ENCODE results near the gene FNBP1. TPM values are rescaled to one million over a fixed set of nuclear protein-coding genes. Genes with fewer than 3 reads are reported as not detected.
A peak's percentile ranks its signal among the peaks of the same experiment; 100 is the strongest.

The FNBP1 gene
- total and polyA plus RNA-seq, 7 donors, result 12.5 to 172 (median 92.8) TPM

- no peaks in the 10 kb centered on the region for H3K27me3 ChIP-seq
- H3K36me3 ChIP-seq, result peaks cover 20 to 66% (median 39%) of the 10 kb centered on the region in 4 donors
- peak overlapping the region in 2 of 4 donors; percentile 70 to 80 for H3K27ac ChIP-seq
- H3K4me3 ChIP-seq, result no peak overlapping the region
- TF ChIP-seq EP300 (IDR thresholded peaks at IDR 0.05), result no peak
- TF ChIP-seq CTCF (IDR thresholded peaks at IDR 0.05), result no peak
- TF ChIP-seq POLR2A (IDR thresholded peaks at IDR 0.05), result no peak
- TF ChIP-seq POLR2AphosphoS5 (IDR thresholded peaks at IDR 0.05), result no peak
- no peaks in the 10 kb centered on the region for H3K9me3 ChIP-seq
- WGBS, 2 donors, result 74 to 78% methylated on average over 5 of the region's 5 CpGs
- intact Hi-C loops (cut with DNase I), result no loop called here
- DNase-seq, result no peak
- peaks cover 0 to 28% (median 20%) of the 10 kb centered on the region in 4 donors for H3K4me1 ChIP-seq
Observed at GRCh38 chr9:129852579-129852978, 190.4 kb downstream of the FNBP1 start.

GRCh38 chr9:129851821-129852220 is 191.2 kb downstream of the FNBP1 start:
- 76 to 92% methylated on average over 5 of the region's 5 CpGs for WGBS, 2 donors
- peaks cover 0 to 28% (median 20%) of the 10 kb centered on the region in 4 donors for H3K4me1 ChIP-seq
- peaks cover 14 to 58% (median 35%) of the 10 kb centered on the region in 4 donors for H3K36me3 ChIP-seq
- no peaks in the 10 kb centered on the region for H3K9me3 ChIP-seq
- H3K4me3 ChIP-seq, result no peak overlapping the region
- intact Hi-C loops (cut with DNase I), result no loop called here
- H3K27ac ChIP-seq, result peak overlapping the region; percentile 60 to 80 (median 72)
- TF ChIP-seq CTCF (IDR thresholded peaks at IDR 0.05), result no peak
- no peak for TF ChIP-seq POLR2A (IDR thresholded peaks at IDR 0.05)
- TF ChIP-seq EP300 (IDR thresholded peaks at IDR 0.05), result no peak
- no peak for TF ChIP-seq POLR2AphosphoS5 (IDR thresholded peaks at IDR 0.05)
- DNase-seq, result no peak
- no peaks in the 10 kb centered on the region for H3K27me3 ChIP-seq

- Histone ChIP-seq H3K4me1 (peaks cover 0 to 28% (median 20%) of the 10 kb centered on the region in 4 donors), H3K27me3 (no peaks in the 10 kb centered on the region), H3K36me3 (peaks cover 14 to 50% (median 32%) of the 10 kb centered on the region in 4 donors), H3K27ac (peak overlapping the region; percentile 60 to 80 (median 72)), H3K4me3 (no peak overlapping the region), H3K9me3 (no peaks in the 10 kb centered on the region)
- intact Hi-C loops (cut with DNase I), result no loop called here
- 93% methylated on average over 6 of the region's 6 CpGs for WGBS, 2 donors
- DNase-seq, result no peak
- TF ChIP-seq EP300 (IDR thresholded peaks at IDR 0.05) (no peak), POLR2AphosphoS5 (IDR thresholded peaks at IDR 0.05) (no peak), CTCF (IDR thresholded peaks at IDR 0.05) (no peak)
Observed at GRCh38 chr9:129850821-129851550, 192.0 kb downstream of the FNBP1 start.

GRCh38 chr9:129849901-129850300 is 193.1 kb downstream of the FNBP1 start:
- H3K4me1 ChIP-seq, result peaks cover 0 to 28% (median 20%) of the 10 kb centered on the region in 4 donors
- DNase-seq, result no peak
- peak overlapping the region; percentile 60 to 80 (median 72) for H3K27ac ChIP-seq
- H3K4me3 ChIP-seq, result no peak overlapping the region
- peaks cover 14 to 41% (median 26%) of the 10 kb centered on the region in 4 donors for H3K36me3 ChIP-seq
- intact Hi-C loops (cut with DNase I), result no loop called here
- TF ChIP-seq POLR2AphosphoS5 (IDR thresholded peaks at IDR 0.05) (no peak), EP300 (IDR thresholded peaks at IDR 0.05) (no peak), POLR2A (IDR thresholded peaks at IDR 0.05) (no peak), CTCF (IDR thresholded peaks at IDR 0.05) (no peak)
- H3K27me3 ChIP-seq, result no peaks in the 10 kb centered on the region
- H3K9me3 ChIP-seq, result no peaks in the 10 kb centered on the region
- 84 to 95% methylated on average over 6 of the region's 6 CpGs for WGBS, 2 donors

Data from sigmoid colon (tissue), 7 donors.